A549 (cell line): ENCODE data around the gene GRK1. TPM values are rescaled to one million over a fixed set of nuclear protein-coding genes. Genes with fewer than 3 reads are reported as not detected.

Experiments
- ATAC-seq, 2 experiments: fragments of 200-7000 bp in 1 of 2; fragments of >200 bp in 1 of 2; cut with Nextera tagmentation in 1 of 2; cut with Tn5 transposase in 1 of 2; 3 replicates each; pipeline versions ENCODE4 v1.8.0 to v1.9.1; 2018 to 2020; ENCODE audit warnings: mild to moderate bottlenecking in 1 of 2, moderate library complexity in 1 of 2
- CTCF ChIA-PET: fragments of 300-600 bp; sonication (Branson Sonifier 250); formaldehyde crosslinking; extraction: SDS; loops from one replicate; lab custom pipeline; 2021; ENCODE audit warnings: antibody characterized with exemption, inconsistent platforms; lab: Yijun Ruan, JAX
- POLR2A ChIA-PET: fragments of 350-600 bp; formaldehyde crosslinking; extraction: SDS; loops from one replicate; lab custom pipeline; 2021; ENCODE audit warnings: antibody characterized with exemption, inconsistent platforms; lab: Yijun Ruan, JAX
- DNase-seq, 2 experiments: peaks; one replicate each; pipeline versions ENCODE4 v3.0.0 to v3.0.0-alpha.2; 2011 to 2016; ENCODE audit warnings: low read depth in 1 of 2, low spot score in 1 of 2
- FAIRE-seq: peaks from 2 replicates; lab custom pipeline; 2011; peaks lifted over from hg19 to GRCh38; lab: Jason Lieb, UNC
- H3K27ac ChIP-seq, 2 experiments: fragments of >200 bp; sonication (Bioruptor Twin); formaldehyde crosslinking; 3 replicates each; pipeline ENCODE4 v1.5.1; 2016 to 2017
- H3K4me1 ChIP-seq: fragments of >200 bp; sonication (Bioruptor Twin); formaldehyde crosslinking; 3 replicates; pipeline ENCODE4 v1.6.1; 2016
- H3K4me2 ChIP-seq: fragments of >200 bp; sonication (Bioruptor Twin); formaldehyde crosslinking; 3 replicates; pipeline ENCODE4 v1.6.1; 2016
- H3K4me3 ChIP-seq: fragments of >200 bp; sonication (Bioruptor Twin); formaldehyde crosslinking; 3 replicates; pipeline ENCODE4 v1.5.1; 2016
- H3K9me3 ChIP-seq: fragments of >200 bp; sonication (Bioruptor Twin); formaldehyde crosslinking; 3 replicates; pipeline ENCODE4 v1.6.1; 2016
- BHLHE40 ChIP-seq: IDR thresholded peaks from 2 replicates; pipeline ENCODE4 v1.6.1; 2012; ENCODE audit warnings: low read depth, low read length, inconsistent platforms
- CBX8 ChIP-seq: fragments of 200-600 bp; sonication (generic); IDR thresholded peaks from 2 replicates; pipeline ENCODE4 v1.6.1; 2016
- CEBPB ChIP-seq, 2 experiments: fragments of >200 bp in 1 of 2; sonication (Bioruptor Twin) in 1 of 2; formaldehyde crosslinking in 1 of 2; IDR thresholded peaks; 2 replicates each; pipeline ENCODE4 v1.6.1; 2012 to 2016
- EHF ChIP-seq: fragments of 250-450 bp; sonication (Bioruptor Pico); IDR thresholded peaks from 2 replicates; pipeline ENCODE4 v1.5.0; 2020; ENCODE audit warnings: mild to moderate bottlenecking
- EHMT2 ChIP-seq: fragments of 200-600 bp; sonication (generic); IDR thresholded peaks from 2 replicates; pipeline ENCODE4 v1.6.1; 2016; ENCODE audit warnings: antibody characterized with exemption, low read depth, mild to moderate bottlenecking, moderate library complexity
- ESRRA ChIP-seq: fragments of 150-350 bp; IDR thresholded peaks from 2 replicates; pipeline ENCODE4 v1.6.1; 2014; ENCODE audit warnings: mild to moderate bottlenecking, low read length, borderline replicate concordance
- FOSB ChIP-seq: fragments of 250-450 bp; sonication (Bioruptor Pico); IDR thresholded peaks from 2 replicates; pipeline ENCODE4 v1.5.0; 2020; ENCODE audit warnings: mild to moderate bottlenecking, moderate library complexity
- FOXS1 ChIP-seq: fragments of 250-450 bp; sonication (Bioruptor Pico); IDR thresholded peaks from 2 replicates; pipeline ENCODE4 v1.5.0; 2020; ENCODE audit warnings: mild to moderate bottlenecking, moderate library complexity
- GATA3 ChIP-seq: IDR thresholded peaks from 2 replicates; pipeline ENCODE4 v1.6.1; 2012; ENCODE audit warnings: borderline replicate concordance
- HDAC2 ChIP-seq: fragments of 200-600 bp; sonication (generic); IDR thresholded peaks from 2 replicates; pipeline ENCODE4 v1.6.1; 2016
- HOXA7 ChIP-seq: fragments of 250-450 bp; sonication (Bioruptor Pico); IDR thresholded peaks from 2 replicates; pipeline ENCODE4 v1.5.0; 2020; ENCODE audit warnings: mild to moderate bottlenecking, moderate library complexity
- HOXB13 ChIP-seq: fragments of 250-450 bp; sonication (Bioruptor Pico); IDR thresholded peaks from 2 replicates; pipeline ENCODE4 v1.5.0; 2020; ENCODE audit warnings: low read depth, mild to moderate bottlenecking, moderate library complexity
- JUNB ChIP-seq: fragments of >200 bp; sonication (Bioruptor Twin); formaldehyde crosslinking; IDR thresholded peaks from 2 replicates; pipeline ENCODE4 v1.6.1; 2016
- PHF8 ChIP-seq: fragments of 200-600 bp; sonication (generic); IDR thresholded peaks from 2 replicates; pipeline ENCODE4 v1.6.1; 2016; ENCODE audit warnings: low read depth, mild to moderate bottlenecking, antibody characterized with exemption, moderate library complexity, borderline replicate concordance
- RAD21 ChIP-seq, 2 experiments: fragments of >200 bp in 1 of 2; sonication (Bioruptor Twin) in 1 of 2; formaldehyde crosslinking in 1 of 2; IDR thresholded peaks in 1 of 2; conservative IDR thresholded peaks in 1 of 2; 2 replicates in 1 of 2; 3 replicates in 1 of 2; pipeline ENCODE4 v1.6.1; 2012 to 2018; ENCODE audit warnings: inconsistent platforms in 1 of 2
- RARB ChIP-seq: fragments of 250-450 bp; sonication (Bioruptor Pico); IDR thresholded peaks from 2 replicates; pipeline ENCODE4 v1.8.0; 2021; ENCODE audit warnings: mild to moderate bottlenecking, moderate library complexity
- RNF2 ChIP-seq: fragments of 200-600 bp; sonication (generic); IDR thresholded peaks from 2 replicates; pipeline ENCODE4 v1.6.1; 2016; ENCODE audit warnings: low read depth, mild to moderate bottlenecking, antibody characterized with exemption, moderate library complexity, borderline replicate concordance
- SMC3 ChIP-seq: fragments of >200 bp; sonication (Bioruptor Twin); formaldehyde crosslinking; IDR thresholded peaks from 3 replicates; pipeline ENCODE4 v1.6.1; 2018; ENCODE audit warnings: inconsistent platforms
- ZC3H11A ChIP-seq: fragments of 450-650 bp; IDR thresholded peaks from 2 replicates; pipeline ENCODE4 v1.6.1; 2014; ENCODE audit warnings: antibody characterized with exemption, mild to moderate bottlenecking
- ZNF302 ChIP-seq: fragments of 250-450 bp; sonication (Bioruptor Pico); IDR thresholded peaks from 2 replicates; pipeline ENCODE4 v1.9.0; 2021; ENCODE audit warnings: inconsistent platforms, mild to moderate bottlenecking, moderate library complexity
- WGBS: methylation state at CpG from one replicate; pipeline ENCODE4 v1.1.6; 2017; ENCODE audit errors: missing lambda C conversion rate; 5-methylcytosine and 5-hydroxymethylcytosine counted together
- polyA plus RNA-seq, 4 experiments: library from polyadenylated mRNA; depleted of rRNA in 3 of 4; stranded (reverse); fragments of >200 nt; fragmentation: RNase III in 1 of 4; extraction: RNeasy Plus Mini Kit Qiagen cat#74134 plus additional on column Dnase treatment in 1 of 4; gene quantifications; 2 replicates in 3 of 4; 3 replicates in 1 of 4; pipeline ENCODE4 v1.2.3, GENCODE V29; 2011 to 2017
- TF ChIP-seq, protein P1 (sequence below): fragments of >200 bp; sonication (Bioruptor Twin); formaldehyde crosslinking; IDR thresholded peaks from 3 replicates; pipeline ENCODE4 v1.5.1; 2016
- TF ChIP-seq, protein P2 (sequence below): fragments of >200 bp; sonication (Bioruptor Twin); formaldehyde crosslinking; IDR thresholded peaks from 2 replicates; pipeline ENCODE4 v1.6.1; 2016
- TF ChIP-seq, protein P3 (sequence below): fragments of 450-650 bp; IDR thresholded peaks from 2 replicates; pipeline ENCODE4 v1.6.1; 2014; ENCODE audit warnings: antibody characterized with exemption
- TF ChIP-seq, protein P4 (sequence below): fragments of 250-450 bp; sonication (Bioruptor Pico); IDR thresholded peaks from 2 replicates; pipeline ENCODE4 v1.5.0; 2021; ENCODE audit warnings: mild to moderate bottlenecking, moderate library complexity, borderline replicate concordance
- TF ChIP-seq, protein P5 (sequence below): fragments of 200-600 bp; sonication (generic); IDR thresholded peaks from 2 replicates; pipeline ENCODE4 v1.6.1; 2016; ENCODE audit warnings: antibody characterized with exemption, mild to moderate bottlenecking, moderate library complexity

The GRK1 gene
- polyA plus RNA-seq, 2 of the 4 experiments (the other 2 are of a cell fraction), result not detected

DNA sequence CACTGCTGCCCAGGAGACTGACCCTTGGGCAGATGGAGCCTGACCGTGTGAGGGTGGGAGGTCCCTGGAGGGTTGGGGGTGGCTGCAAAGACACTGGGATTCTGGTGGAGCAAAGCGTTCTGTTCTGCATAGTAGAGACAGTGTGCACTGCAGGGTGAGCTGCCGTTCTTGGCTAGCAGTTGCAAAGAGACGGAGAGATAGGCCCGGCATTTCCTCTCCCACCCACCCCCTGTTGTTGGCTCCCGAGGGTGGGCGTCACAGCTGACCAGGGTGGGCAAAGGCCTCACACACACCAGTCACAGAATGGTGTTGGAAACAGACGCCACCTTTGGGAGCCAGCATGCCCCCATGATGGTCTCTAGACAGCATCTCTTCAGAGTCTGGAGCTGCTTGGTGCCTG, 103.4 kb downstream of the GRK1 start:
- no peak for FAIRE-seq
- no peak for TF ChIP-seq ZC3H11A
- TF ChIP-seq RAD21 (conservative IDR thresholded peaks at IDR 0.05 in 1 of 2, IDR thresholded peaks at IDR 0.05 in 1 of 2), result no peak
- no peak for TF ChIP-seq HDAC2
- no peak for TF ChIP-seq SMC3
- no peak for TF ChIP-seq ESRRA
- no peak for TF ChIP-seq JUNB
- TF ChIP-seq PHF8, result no peak
- no peak for TF ChIP-seq CEBPB (IDR thresholded peaks at IDR 0.05)
- TF ChIP-seq, protein P1, sequence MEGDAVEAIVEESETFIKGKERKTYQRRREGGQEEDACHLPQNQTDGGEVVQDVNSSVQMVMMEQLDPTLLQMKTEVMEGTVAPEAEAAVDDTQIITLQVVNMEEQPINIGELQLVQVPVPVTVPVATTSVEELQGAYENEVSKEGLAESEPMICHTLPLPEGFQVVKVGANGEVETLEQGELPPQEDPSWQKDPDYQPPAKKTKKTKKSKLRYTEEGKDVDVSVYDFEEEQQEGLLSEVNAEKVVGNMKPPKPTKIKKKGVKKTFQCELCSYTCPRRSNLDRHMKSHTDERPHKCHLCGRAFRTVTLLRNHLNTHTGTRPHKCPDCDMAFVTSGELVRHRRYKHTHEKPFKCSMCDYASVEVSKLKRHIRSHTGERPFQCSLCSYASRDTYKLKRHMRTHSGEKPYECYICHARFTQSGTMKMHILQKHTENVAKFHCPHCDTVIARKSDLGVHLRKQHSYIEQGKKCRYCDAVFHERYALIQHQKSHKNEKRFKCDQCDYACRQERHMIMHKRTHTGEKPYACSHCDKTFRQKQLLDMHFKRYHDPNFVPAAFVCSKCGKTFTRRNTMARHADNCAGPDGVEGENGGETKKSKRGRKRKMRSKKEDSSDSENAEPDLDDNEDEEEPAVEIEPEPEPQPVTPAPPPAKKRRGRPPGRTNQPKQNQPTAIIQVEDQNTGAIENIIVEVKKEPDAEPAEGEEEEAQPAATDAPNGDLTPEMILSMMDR, result no peak
- no peak for TF ChIP-seq EHMT2
- no peak for TF ChIP-seq BHLHE40
- TF ChIP-seq FOXS1 (CRISPR knock-in tag), result no peak
- TF ChIP-seq RARB (CRISPR knock-in tag), result no peak
- TF ChIP-seq GATA3, result no peak
- no peak for TF ChIP-seq HOXB13 (CRISPR knock-in tag)
- no peak for TF ChIP-seq CBX8
- TF ChIP-seq, protein P2, sequence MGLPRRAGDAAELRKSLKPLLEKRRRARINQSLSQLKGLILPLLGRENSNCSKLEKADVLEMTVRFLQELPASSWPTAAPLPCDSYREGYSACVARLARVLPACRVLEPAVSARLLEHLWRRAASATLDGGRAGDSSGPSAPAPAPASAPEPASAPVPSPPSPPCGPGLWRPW, result no peak
- no peak for TF ChIP-seq EHF (CRISPR knock-in tag)

DNA sequence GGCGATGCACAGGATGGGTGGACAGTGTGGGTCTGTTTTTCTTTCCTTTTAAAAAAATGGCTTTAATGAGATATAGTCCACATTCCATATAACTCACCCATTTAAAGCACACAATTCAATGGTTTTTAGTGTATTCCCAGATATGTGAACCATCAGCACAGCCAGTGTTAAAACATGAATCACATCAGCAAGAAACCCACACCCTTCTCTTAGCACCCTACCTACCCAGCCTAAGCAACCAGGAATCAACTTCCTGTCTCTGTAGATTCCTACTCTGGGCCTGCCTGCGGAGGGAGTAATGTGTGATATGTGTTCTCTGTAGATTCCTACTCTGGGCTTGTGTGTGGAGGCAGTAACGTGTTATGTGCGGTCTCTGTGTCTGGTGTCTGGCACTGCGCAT, 103.9 kb downstream of the GRK1 start:
- POLR2A ChIA-PET, result no interaction called here
- DNase-seq, result no peak
- TF ChIP-seq, protein P3, sequence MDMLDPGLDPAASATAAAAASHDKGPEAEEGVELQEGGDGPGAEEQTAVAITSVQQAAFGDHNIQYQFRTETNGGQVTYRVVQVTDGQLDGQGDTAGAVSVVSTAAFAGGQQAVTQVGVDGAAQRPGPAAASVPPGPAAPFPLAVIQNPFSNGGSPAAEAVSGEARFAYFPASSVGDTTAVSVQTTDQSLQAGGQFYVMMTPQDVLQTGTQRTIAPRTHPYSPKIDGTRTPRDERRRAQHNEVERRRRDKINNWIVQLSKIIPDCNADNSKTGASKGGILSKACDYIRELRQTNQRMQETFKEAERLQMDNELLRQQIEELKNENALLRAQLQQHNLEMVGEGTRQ, result no peak
- TF ChIP-seq FOXS1 (CRISPR knock-in tag) (no peak), ZNF302 (no peak), FOSB (CRISPR knock-in tag) (no peak), RARB (CRISPR knock-in tag) (no peak), HOXA7 (CRISPR knock-in tag) (no peak), HOXB13 (CRISPR knock-in tag) (no peak), RAD21 (conservative IDR thresholded peaks at IDR 0.05 in 1 of 2, IDR thresholded peaks at IDR 0.05 in 1 of 2) (no peak), RNF2 (no peak)
- TF ChIP-seq, protein P4, sequence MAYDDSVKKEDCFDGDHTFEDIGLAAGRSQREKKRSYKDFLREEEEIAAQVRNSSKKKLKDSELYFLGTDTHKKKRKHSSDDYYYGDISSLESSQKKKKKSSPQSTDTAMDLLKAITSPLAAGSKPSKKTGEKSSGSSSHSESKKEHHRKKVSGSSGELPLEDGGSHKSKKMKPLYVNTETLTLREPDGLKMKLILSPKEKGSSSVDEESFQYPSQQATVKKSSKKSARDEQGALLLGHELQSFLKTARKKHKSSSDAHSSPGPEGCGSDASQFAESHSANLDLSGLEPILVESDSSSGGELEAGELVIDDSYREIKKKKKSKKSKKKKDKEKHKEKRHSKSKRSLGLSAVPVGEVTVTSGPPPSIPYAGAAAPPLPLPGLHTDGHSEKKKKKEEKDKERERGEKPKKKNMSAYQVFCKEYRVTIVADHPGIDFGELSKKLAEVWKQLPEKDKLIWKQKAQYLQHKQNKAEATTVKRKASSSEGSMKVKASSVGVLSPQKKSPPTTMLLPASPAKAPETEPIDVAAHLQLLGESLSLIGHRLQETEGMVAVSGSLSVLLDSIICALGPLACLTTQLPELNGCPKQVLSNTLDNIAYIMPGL (CRISPR knock-in tag), result no peak
- TF ChIP-seq, protein P5, sequence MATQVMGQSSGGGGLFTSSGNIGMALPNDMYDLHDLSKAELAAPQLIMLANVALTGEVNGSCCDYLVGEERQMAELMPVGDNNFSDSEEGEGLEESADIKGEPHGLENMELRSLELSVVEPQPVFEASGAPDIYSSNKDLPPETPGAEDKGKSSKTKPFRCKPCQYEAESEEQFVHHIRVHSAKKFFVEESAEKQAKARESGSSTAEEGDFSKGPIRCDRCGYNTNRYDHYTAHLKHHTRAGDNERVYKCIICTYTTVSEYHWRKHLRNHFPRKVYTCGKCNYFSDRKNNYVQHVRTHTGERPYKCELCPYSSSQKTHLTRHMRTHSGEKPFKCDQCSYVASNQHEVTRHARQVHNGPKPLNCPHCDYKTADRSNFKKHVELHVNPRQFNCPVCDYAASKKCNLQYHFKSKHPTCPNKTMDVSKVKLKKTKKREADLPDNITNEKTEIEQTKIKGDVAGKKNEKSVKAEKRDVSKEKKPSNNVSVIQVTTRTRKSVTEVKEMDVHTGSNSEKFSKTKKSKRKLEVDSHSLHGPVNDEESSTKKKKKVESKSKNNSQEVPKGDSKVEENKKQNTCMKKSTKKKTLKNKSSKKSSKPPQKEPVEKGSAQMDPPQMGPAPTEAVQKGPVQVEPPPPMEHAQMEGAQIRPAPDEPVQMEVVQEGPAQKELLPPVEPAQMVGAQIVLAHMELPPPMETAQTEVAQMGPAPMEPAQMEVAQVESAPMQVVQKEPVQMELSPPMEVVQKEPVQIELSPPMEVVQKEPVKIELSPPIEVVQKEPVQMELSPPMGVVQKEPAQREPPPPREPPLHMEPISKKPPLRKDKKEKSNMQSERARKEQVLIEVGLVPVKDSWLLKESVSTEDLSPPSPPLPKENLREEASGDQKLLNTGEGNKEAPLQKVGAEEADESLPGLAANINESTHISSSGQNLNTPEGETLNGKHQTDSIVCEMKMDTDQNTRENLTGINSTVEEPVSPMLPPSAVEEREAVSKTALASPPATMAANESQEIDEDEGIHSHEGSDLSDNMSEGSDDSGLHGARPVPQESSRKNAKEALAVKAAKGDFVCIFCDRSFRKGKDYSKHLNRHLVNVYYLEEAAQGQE, result no peak
- TF ChIP-seq, all 56 proteins: peak for 0
- CTCF ChIA-PET, result interaction anchor here (1.1 kb wide), 1 partner anchor 9 kb away, joined by 3 read pairs; no protein-coding TSS in a partner anchor
- Histone ChIP-seq H3K4me2 (no peak overlapping the region), H3K27ac (no peak overlapping the region), H3K4me3 (no peak overlapping the region), H3K4me1 (peaks cover 10% of the 10 kb centered on the region; the same call in 2 of the 3 replicates), H3K9me3 (no peaks in the 10 kb centered on the region; the same call in 2 of the 3 replicates)
- FAIRE-seq, result no peak
- 81% methylated on average over 5 of the region's 5 CpGs for WGBS
- ATAC-seq, result no peak

More for the DNA sequence above, 103.4 kb downstream of the GRK1 start:
- CTCF ChIA-PET, result interaction anchor here (1.1 kb wide), 1 partner anchor 9 kb away, joined by 3 read pairs; no protein-coding TSS in a partner anchor
- Histone ChIP-seq H3K27ac (no peak overlapping the region), H3K4me2 (no peak overlapping the region), H3K9me3 (no peaks in the 10 kb centered on the region; the same call in 2 of the 3 replicates), H3K4me3 (no peak overlapping the region), H3K4me1 (peaks cover 10% of the 10 kb centered on the region; the same call in 2 of the 3 replicates)
- WGBS, result 72% methylated on average over 5 of the region's 8 CpGs
- ATAC-seq, result no peak
- no peak for DNase-seq
- POLR2A ChIA-PET, result no interaction called here
